Measurements from ENCODE around the gene ZBTB7C. TPM values are rescaled to one million over a fixed set of nuclear protein-coding genes. Genes with fewer than 3 reads are reported as not detected.
"Not testable (repeated sequence)": the region's sequence is repeated elsewhere in the genome, so short reads cannot be mapped to it uniquely, and the experiment has no call there.

The ZBTB7C gene
- total RNA-seq = not detected

GRCh38 chr18:48408727-48409590 is at the start of gene ZBTB7C:
ZBTB7C (minus strand) TSS chr18:48409383.
- DNase-seq (ENCODE audit: low read depth in 2 of 3, low spot score in 2 of 3) = peak in 2 of 3 donors; percentile 19

- DNase-seq (ENCODE audit: low read depth in 2 of 3, low spot score in 2 of 3) = no peak
Measured at GRCh38 chr18:48456838-48457237, 47.7 kb upstream of the ZBTB7C start.

GRCh38 chr18:48455555-48456478 is 46.6 kb upstream of the ZBTB7C start:
- DNase-seq (ENCODE audit: low read depth in 2 of 3, low spot score in 2 of 3) = peak; percentile 28 to 54 (median 50)

GRCh38 chr18:48454261-48454757 is 45.1 kb upstream of the ZBTB7C start:
- no peak for DNase-seq (ENCODE audit: low read depth in 2 of 3, low spot score in 2 of 3)

- no peak for DNase-seq (ENCODE audit: low read depth in 2 of 3, low spot score in 2 of 3)
Measured at GRCh38 chr18:48453330-48454066, 44.3 kb upstream of the ZBTB7C start.

GRCh38 chr18:48452861-48453323 is 43.7 kb upstream of the ZBTB7C start:
- no peak for DNase-seq (ENCODE audit: low read depth in 2 of 3, low spot score in 2 of 3)

GRCh38 chr18:48450685-48451084 is 41.5 kb upstream of the ZBTB7C start:
- DNase-seq (ENCODE audit: low read depth in 2 of 3, low spot score in 2 of 3) = no peak

- peak; percentile 14 to 84 (median 73) for DNase-seq (ENCODE audit: low read depth in 2 of 3, low spot score in 2 of 3)
Measured at GRCh38 chr18:48446582-48447225, 37.5 kb upstream of the ZBTB7C start.

- peak; percentile 24 to 90 (median 74) for DNase-seq (ENCODE audit: low read depth in 2 of 3, low spot score in 2 of 3)
Measured at GRCh38 chr18:48445540-48445939, 36.4 kb upstream of the ZBTB7C start.

- DNase-seq (ENCODE audit: low read depth in 2 of 3, low spot score in 2 of 3) = no peak
Measured at GRCh38 chr18:48442761-48443160, 33.6 kb upstream of the ZBTB7C start.

- no peak for DNase-seq (ENCODE audit: low read depth in 2 of 3, low spot score in 2 of 3)
Measured at GRCh38 chr18:48441405-48441881, 32.3 kb upstream of the ZBTB7C start.

GRCh38 chr18:48440924-48441323 is 31.7 kb upstream of the ZBTB7C start:
- DNase-seq (ENCODE audit: low read depth in 2 of 3, low spot score in 2 of 3) = no peak

- no peak for DNase-seq (ENCODE audit: low read depth in 2 of 3, low spot score in 2 of 3)
Measured at GRCh38 chr18:48436907-48437306, 27.7 kb upstream of the ZBTB7C start.

GRCh38 chr18:48434382-48434781 is 25.2 kb upstream of the ZBTB7C start:
- DNase-seq (ENCODE audit: low read depth in 2 of 3, low spot score in 2 of 3) = not testable (repeated sequence)

GRCh38 chr18:48433541-48433940 is 24.4 kb upstream of the ZBTB7C start:
- no peak for DNase-seq (ENCODE audit: low read depth in 2 of 3, low spot score in 2 of 3)

- no peak for DNase-seq (ENCODE audit: low read depth in 2 of 3, low spot score in 2 of 3)
Measured at GRCh38 chr18:48430150-48430549, 21.0 kb upstream of the ZBTB7C start.

- DNase-seq (ENCODE audit: low read depth in 2 of 3, low spot score in 2 of 3) = no peak
Measured at GRCh38 chr18:48428475-48429177, 19.4 kb upstream of the ZBTB7C start.

- no peak for DNase-seq (ENCODE audit: low read depth in 2 of 3, low spot score in 2 of 3)
Measured at GRCh38 chr18:48422947-48423378, 13.8 kb upstream of the ZBTB7C start.
